GM12891 (cell line): ENCODE results near the gene DOCK2.

Source experiments
- PAX5 ChIP-seq: IDR thresholded peaks from 2 replicates; pipeline ENCODE4 v1.6.1; 2011; ENCODE audit warnings: low read length, moderate library complexity, mild to moderate bottlenecking; ENCODE audit not compliant: insufficient read depth, severe bottlenecking
- POLR2A ChIP-seq: IDR thresholded peaks from 2 replicates; pipeline ENCODE4 v1.6.1; 2011; ENCODE audit warnings: low read depth, low read length, control low read depth
- POLR2AphosphoS5 ChIP-seq: IDR thresholded peaks from 2 replicates; pipeline ENCODE4 v1.6.1; 2011; ENCODE audit warnings: low read depth, low read length, control low read depth
- SPI1 ChIP-seq: IDR thresholded peaks from 2 replicates; pipeline ENCODE4 v1.6.1; 2011; ENCODE audit warnings: low read depth, low read length, control low read depth
- TAF1 ChIP-seq: IDR thresholded peaks from 2 replicates; pipeline ENCODE4 v1.6.1; 2011; ENCODE audit warnings: low read depth, low read length, control low read depth

- TF ChIP-seq POLR2A (no peak), SPI1 (no peak), TAF1 (no peak), POLR2AphosphoS5 (no peak), PAX5 (no peak)
These were observed 75.4 kb downstream of the DOCK2 start for GRCh38 chr5:169712428-169712827.
